Activated CD4-positive, alpha-beta T cell treated with anti-CD3 and anti-CD28 coated beads, Interleukin-2, amount 50 U/mL, for 1 hour (primary cell): Measurements from ENCODE around the gene SNRNP48.

Experiments
- DNase-seq: peaks from one replicate; pipeline ENCODE4 v3.0.0-alpha.2; 2020

Gene SNRNP48

GRCh38 chr6:7559651-7560385 is 30.2 kb upstream of the SNRNP48 start:
- DNase-seq = no peak

- DNase-seq = no peak
Measured at GRCh38 chr6:7561153-7561964, 28.6 kb upstream of the SNRNP48 start.

- no peak for DNase-seq
Measured at GRCh38 chr6:7562769-7563168, 27.2 kb upstream of the SNRNP48 start.

GRCh38 chr6:7566107-7566506 is 23.9 kb upstream of the SNRNP48 start:
- DNase-seq = no peak

GRCh38 chr6:7566617-7567173 is 23.3 kb upstream of the SNRNP48 start:
- no peak for DNase-seq

GRCh38 chr6:7568021-7568420 is 22.0 kb upstream of the SNRNP48 start:
- DNase-seq = no peak

- no peak for DNase-seq
Measured at GRCh38 chr6:7569082-7569481, 20.9 kb upstream of the SNRNP48 start.

- DNase-seq = no peak
Measured at GRCh38 chr6:7572213-7572943, 17.6 kb upstream of the SNRNP48 start.

- no peak for DNase-seq
Measured at GRCh38 chr6:7574500-7574899, 15.5 kb upstream of the SNRNP48 start.

GRCh38 chr6:7578516-7578915 is 11.5 kb upstream of the SNRNP48 start:
- DNase-seq = no peak

- DNase-seq = no peak
Measured at GRCh38 chr6:7578931-7579330, 11.1 kb upstream of the SNRNP48 start.

GRCh38 chr6:7579851-7580250 is 10.1 kb upstream of the SNRNP48 start:
- DNase-seq = no peak

GRCh38 chr6:7580537-7580926 is 9.5 kb upstream of the SNRNP48 start:
- no peak for DNase-seq

- no peak for DNase-seq
Measured at GRCh38 chr6:7580927-7581618, 8.9 kb upstream of the SNRNP48 start.

GRCh38 chr6:7585287-7585930 is 4.6 kb upstream of the SNRNP48 start:
- no peak for DNase-seq

- DNase-seq = no peak
Measured at GRCh38 chr6:7587631-7588100, 2.3 kb upstream of the SNRNP48 start.

GRCh38 chr6:7588506-7588905 is 1.5 kb upstream of the SNRNP48 start:
- DNase-seq = no peak

GRCh38 chr6:7589221-7589620 is 777 bp upstream of the SNRNP48 start:
- no peak for DNase-seq

GRCh38 chr6:7590918-7591302 is 912 bp downstream of the SNRNP48 start:
- DNase-seq = no peak

- no peak for DNase-seq
Measured at GRCh38 chr6:7591770-7592169, 1.8 kb downstream of the SNRNP48 start.

GRCh38 chr6:7593229-7593628 is 3.2 kb downstream of the SNRNP48 start:
- DNase-seq = no peak

- no peak for DNase-seq
Measured at GRCh38 chr6:7594579-7595125, 4.7 kb downstream of the SNRNP48 start.
